Measurements from ENCODE around the gene PLAC9. TPM values are rescaled to one million over a fixed set of nuclear protein-coding genes. Genes with fewer than 3 reads are reported as not detected.
A peak's percentile ranks its signal among the peaks of the same experiment; 100 is the strongest.

Gene PLAC9
- total RNA-seq, 1 donor, result 19.2 TPM

DNA sequence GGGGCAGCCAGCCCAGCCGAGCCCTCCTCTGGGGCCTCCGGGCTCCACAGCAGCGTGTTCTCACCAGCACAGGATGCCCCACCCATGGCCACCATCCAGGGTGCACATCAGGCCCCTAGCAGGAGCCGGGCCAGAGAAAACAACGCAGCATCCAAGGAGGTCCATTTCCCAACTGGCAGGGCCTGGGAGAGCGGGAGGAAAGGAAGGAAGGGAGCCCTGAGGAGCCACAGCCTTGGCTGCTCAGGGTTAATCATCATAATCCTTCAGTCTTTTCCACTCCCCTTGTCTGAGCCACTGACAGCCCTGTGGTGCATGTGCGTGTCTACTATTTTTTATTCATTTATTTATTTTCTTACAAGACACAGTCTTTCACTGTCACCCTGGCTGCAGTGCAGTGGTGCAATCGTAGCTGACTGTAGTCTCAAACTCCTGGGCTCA is 3.6 kb downstream of the PLAC9 start:
- Histone ChIP-seq H3K79me2 (ENCODE audit: insufficient read depth, low read length) (no peaks in the 10 kb centered on the region), H3K27ac (ENCODE audit: low read depth, low read length) (peak overlapping the region; percentile 89), H3K4me1 (ENCODE audit: insufficient read depth, low read length) (peaks cover 40% of the 10 kb centered on the region), H3K4me3 (ENCODE audit: insufficient read depth, low read length) (peak overlapping the region; percentile 35), H3K27me3 (ENCODE audit: insufficient read depth, low read length) (no peaks in the 10 kb centered on the region), H3K9me3 (ENCODE audit: low read depth, low read length) (no peaks in the 10 kb centered on the region), H3K36me3 (ENCODE audit: insufficient read depth, low read length) (no peaks in the 10 kb centered on the region), H4K20me1 (ENCODE audit: insufficient read depth, low read length) (peaks cover 3% of the 10 kb centered on the region), H3K4me2 (ENCODE audit: insufficient read depth, low read length) (peak overlapping the region; percentile 30), H2AFZ (ENCODE audit: low read length) (no peak overlapping the region)
- TF ChIP-seq, protein P1, sequence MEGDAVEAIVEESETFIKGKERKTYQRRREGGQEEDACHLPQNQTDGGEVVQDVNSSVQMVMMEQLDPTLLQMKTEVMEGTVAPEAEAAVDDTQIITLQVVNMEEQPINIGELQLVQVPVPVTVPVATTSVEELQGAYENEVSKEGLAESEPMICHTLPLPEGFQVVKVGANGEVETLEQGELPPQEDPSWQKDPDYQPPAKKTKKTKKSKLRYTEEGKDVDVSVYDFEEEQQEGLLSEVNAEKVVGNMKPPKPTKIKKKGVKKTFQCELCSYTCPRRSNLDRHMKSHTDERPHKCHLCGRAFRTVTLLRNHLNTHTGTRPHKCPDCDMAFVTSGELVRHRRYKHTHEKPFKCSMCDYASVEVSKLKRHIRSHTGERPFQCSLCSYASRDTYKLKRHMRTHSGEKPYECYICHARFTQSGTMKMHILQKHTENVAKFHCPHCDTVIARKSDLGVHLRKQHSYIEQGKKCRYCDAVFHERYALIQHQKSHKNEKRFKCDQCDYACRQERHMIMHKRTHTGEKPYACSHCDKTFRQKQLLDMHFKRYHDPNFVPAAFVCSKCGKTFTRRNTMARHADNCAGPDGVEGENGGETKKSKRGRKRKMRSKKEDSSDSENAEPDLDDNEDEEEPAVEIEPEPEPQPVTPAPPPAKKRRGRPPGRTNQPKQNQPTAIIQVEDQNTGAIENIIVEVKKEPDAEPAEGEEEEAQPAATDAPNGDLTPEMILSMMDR (IDR thresholded peaks at IDR 0.05; ENCODE audit: extremely low read depth, low read depth, low read length), result no peak
- DNase-seq (ENCODE audit: insufficient read length, low spot score, missing footprints), result peak; percentile 92

DNA sequence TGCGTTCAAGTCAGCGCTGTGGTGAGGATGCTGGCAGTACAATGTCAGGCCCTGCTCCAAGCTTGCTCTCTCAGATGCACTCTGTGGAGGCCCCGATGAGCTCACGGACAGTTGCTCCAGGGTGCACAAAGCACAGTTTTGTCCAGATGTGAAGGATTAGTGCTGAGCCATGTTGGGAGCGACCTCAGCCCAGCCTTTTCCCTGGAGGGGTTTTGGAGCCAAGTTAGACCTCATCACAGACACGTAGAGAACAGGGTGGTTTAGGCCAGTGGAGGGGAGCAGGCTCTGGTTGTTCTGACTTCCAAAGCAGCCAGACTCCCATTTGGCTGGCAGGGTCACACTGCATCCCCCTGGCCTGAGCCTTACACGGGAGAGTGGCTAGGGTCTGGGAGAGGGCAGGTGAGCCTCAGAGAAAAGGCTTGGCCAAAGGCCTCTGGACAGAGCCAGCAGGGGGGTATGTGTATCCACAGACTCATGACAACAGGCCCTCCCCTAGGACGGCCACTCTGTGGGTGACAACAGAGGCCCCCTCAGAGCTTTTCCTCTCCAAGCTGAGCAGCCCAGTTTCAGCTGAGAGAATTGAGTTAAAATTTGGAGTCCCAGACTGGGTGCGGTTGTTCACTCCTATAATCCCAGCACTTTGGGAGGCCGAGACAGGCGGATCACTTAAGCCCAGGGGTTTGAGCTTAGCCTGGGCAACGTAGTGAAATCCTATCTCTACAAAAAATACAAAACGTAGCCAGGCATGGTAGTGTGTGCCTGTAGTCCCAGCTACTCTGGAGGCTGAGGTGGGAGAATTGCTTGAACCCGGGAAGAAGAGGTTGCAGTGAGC is 4.7 kb downstream of the PLAC9 start:
- H3K4me2 ChIP-seq (ENCODE audit: insufficient read depth, low read length), result peak overlapping the region; percentile 30
- H3K79me2 ChIP-seq (ENCODE audit: insufficient read depth, low read length), result no peaks in the 10 kb centered on the region
- no peaks in the 10 kb centered on the region for H3K36me3 ChIP-seq (ENCODE audit: insufficient read depth, low read length)
- no peaks in the 10 kb centered on the region for H3K27me3 ChIP-seq (ENCODE audit: insufficient read depth, low read length)
- H4K20me1 ChIP-seq (ENCODE audit: insufficient read depth, low read length), result peaks cover 3% of the 10 kb centered on the region
- no peak overlapping the region for H2AFZ ChIP-seq (ENCODE audit: low read length)
- H3K4me1 ChIP-seq (ENCODE audit: insufficient read depth, low read length), result peaks cover 32% of the 10 kb centered on the region
- H3K4me3 ChIP-seq (ENCODE audit: insufficient read depth, low read length), result no peak overlapping the region
- no peaks in the 10 kb centered on the region for H3K9me3 ChIP-seq (ENCODE audit: low read depth, low read length)
- H3K27ac ChIP-seq (ENCODE audit: low read depth, low read length), result peak overlapping the region; percentile 89
- peak; percentile 93 for DNase-seq (ENCODE audit: insufficient read length, low spot score, missing footprints)
- TF ChIP-seq, protein P1 (IDR thresholded peaks at IDR 0.05; ENCODE audit: extremely low read depth, low read depth, low read length), result no peak

DNA sequence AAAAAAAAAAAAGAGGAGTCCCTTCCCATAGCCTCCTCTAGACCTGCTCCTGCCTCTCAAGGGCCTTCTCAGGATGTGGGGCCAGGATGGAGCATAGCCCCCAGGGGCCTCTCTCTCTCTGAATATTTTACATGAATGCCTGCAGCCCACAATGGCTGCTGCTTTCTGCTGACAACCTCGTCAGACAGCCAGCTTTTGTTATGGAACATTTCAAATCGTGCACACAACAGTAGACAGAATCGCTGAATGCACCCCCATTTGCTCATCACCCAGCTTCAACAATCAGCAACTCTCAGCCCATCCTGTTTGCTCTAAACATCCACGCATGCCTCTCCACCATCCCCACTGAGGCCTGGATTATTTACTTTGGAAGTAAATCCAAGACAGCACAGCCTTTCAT is 5.4 kb downstream of the PLAC9 start:
- DNase-seq (ENCODE audit: insufficient read length, low spot score, missing footprints), result no peak
- peaks cover 30% of the 10 kb centered on the region for H3K4me1 ChIP-seq (ENCODE audit: insufficient read depth, low read length)
- H3K27ac ChIP-seq (ENCODE audit: low read depth, low read length), result peak overlapping the region; percentile 89
- H3K9me3 ChIP-seq (ENCODE audit: low read depth, low read length), result no peaks in the 10 kb centered on the region
- H2AFZ ChIP-seq (ENCODE audit: low read length), result no peak overlapping the region
- H3K27me3 ChIP-seq (ENCODE audit: insufficient read depth, low read length), result no peaks in the 10 kb centered on the region
- no peaks in the 10 kb centered on the region for H3K36me3 ChIP-seq (ENCODE audit: insufficient read depth, low read length)
- H3K4me2 ChIP-seq (ENCODE audit: insufficient read depth, low read length), result no peak overlapping the region
- no peak overlapping the region for H3K4me3 ChIP-seq (ENCODE audit: insufficient read depth, low read length)
- no peaks in the 10 kb centered on the region for H3K79me2 ChIP-seq (ENCODE audit: insufficient read depth, low read length)
- peaks cover 3% of the 10 kb centered on the region for H4K20me1 ChIP-seq (ENCODE audit: insufficient read depth, low read length)
- TF ChIP-seq, protein P1 (IDR thresholded peaks at IDR 0.05; ENCODE audit: extremely low read depth, low read depth, low read length), result no peak

DNA sequence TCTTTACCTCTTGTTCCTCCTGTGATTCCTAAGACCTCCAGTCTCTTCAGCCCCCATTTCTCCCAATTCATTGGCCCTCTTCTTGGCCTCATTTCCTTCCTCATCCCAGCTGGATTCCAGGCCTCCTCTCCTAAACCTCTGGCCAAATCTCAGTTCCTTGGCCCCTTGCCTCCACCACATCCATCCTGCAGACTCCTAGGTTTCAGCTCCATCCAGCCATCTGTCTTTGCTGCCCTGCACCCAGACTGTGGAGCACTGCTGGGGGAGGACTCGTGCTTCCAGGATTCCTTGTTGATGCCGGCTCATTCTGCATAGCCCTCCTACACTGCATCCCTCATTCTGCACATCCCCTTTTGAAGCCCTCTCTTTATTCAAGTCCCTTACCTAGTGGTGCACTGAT is 6.7 kb downstream of the PLAC9 start:
- Histone ChIP-seq H3K4me2 (ENCODE audit: insufficient read depth, low read length) (no peak overlapping the region), H3K27me3 (ENCODE audit: insufficient read depth, low read length) (no peaks in the 10 kb centered on the region), H3K79me2 (ENCODE audit: insufficient read depth, low read length) (no peaks in the 10 kb centered on the region), H2AFZ (ENCODE audit: low read length) (no peak overlapping the region), H3K9me3 (ENCODE audit: low read depth, low read length) (no peaks in the 10 kb centered on the region), H3K27ac (ENCODE audit: low read depth, low read length) (no peak overlapping the region), H3K4me1 (ENCODE audit: insufficient read depth, low read length) (peaks cover 28% of the 10 kb centered on the region), H3K4me3 (ENCODE audit: insufficient read depth, low read length) (no peak overlapping the region), H4K20me1 (ENCODE audit: insufficient read depth, low read length) (peaks cover 3% of the 10 kb centered on the region), H3K36me3 (ENCODE audit: insufficient read depth, low read length) (no peaks in the 10 kb centered on the region)
- TF ChIP-seq, protein P1 (IDR thresholded peaks at IDR 0.05; ENCODE audit: extremely low read depth, low read depth, low read length), result no peak
- no peak for DNase-seq (ENCODE audit: insufficient read length, low spot score, missing footprints)
